ENCODE results near the gene EFCAB6. TPM values are rescaled to one million over a fixed set of nuclear protein-coding genes. Genes with fewer than 3 reads are reported as not detected.

The EFCAB6 gene
- total and polyA plus RNA-seq, 4 donors: 0.14 to 2.1 (median 0.53) TPM

GRCh38 chr22:43512279-43512678, 299.8 kb downstream of the EFCAB6 start:
- no peak for TF ChIP-seq GABPA (IDR thresholded peaks at IDR 0.05 in 1 of 2, conservative IDR thresholded peaks at IDR 0.05 in 1 of 2)
- 81% methylated on average over 8 of the region's 8 CpGs for WGBS
- H3K27me3 ChIP-seq (ENCODE audit: control insufficient read depth in 4 of 4, insufficient read depth in 4 of 4, low read length in 3 of 4): no peaks in the 10 kb centered on the region
- H3K4me1 ChIP-seq (ENCODE audit: control insufficient read depth in 4 of 4, insufficient read depth in 4 of 4, low read length in 3 of 4): no peaks in the 10 kb centered on the region
- no peak overlapping the region for H3K27ac ChIP-seq (ENCODE audit: low read depth in 1 of 2, low read length in 2 of 2)
- H3K9ac ChIP-seq (ENCODE audit: low read depth in 1 of 2, low read length in 2 of 2): no peak overlapping the region
- H3K9me3 ChIP-seq (ENCODE audit: control insufficient read depth in 4 of 4, low read length in 3 of 4): no peaks in the 10 kb centered on the region
- peaks cover 0 to 4% (median 0%) of the 10 kb centered on the region in 4 donors for H3K36me3 ChIP-seq (ENCODE audit: control insufficient read depth in 4 of 4, insufficient read depth in 3 of 4, low read depth in 1 of 4, low read length in 3 of 4)
- no peak for DNase-seq (ENCODE audit: low spot score)
- H3K4me3 ChIP-seq (ENCODE audit: low read depth in 1 of 3, low read length in 3 of 3): no peak overlapping the region

- Histone ChIP-seq H3K4me1 (ENCODE audit: control insufficient read depth in 4 of 4, insufficient read depth in 4 of 4, low read length in 3 of 4) (no peaks in the 10 kb centered on the region), H3K27ac (ENCODE audit: low read depth in 1 of 2, low read length in 2 of 2) (no peak overlapping the region), H3K9me3 (ENCODE audit: control insufficient read depth in 4 of 4, low read length in 3 of 4) (no peaks in the 10 kb centered on the region), H3K4me3 (ENCODE audit: low read depth in 1 of 3, low read length in 3 of 3) (no peak overlapping the region), H3K27me3 (ENCODE audit: control insufficient read depth in 4 of 4, insufficient read depth in 4 of 4, low read length in 3 of 4) (no peaks in the 10 kb centered on the region), H3K9ac (ENCODE audit: low read depth in 1 of 2, low read length in 2 of 2) (no peak overlapping the region), H3K36me3 (ENCODE audit: control insufficient read depth in 4 of 4, insufficient read depth in 3 of 4, low read depth in 1 of 4, low read length in 3 of 4) (peaks cover 0 to 8% (median 0%) of the 10 kb centered on the region in 4 donors)
- no peak for DNase-seq (ENCODE audit: low spot score)
- WGBS: 87% methylated on average over 16 of the region's 16 CpGs
- no peak for TF ChIP-seq ATF3 (IDR thresholded peaks at IDR 0.05)
- no peak for TF ChIP-seq ZBTB33 (IDR thresholded peaks at IDR 0.05)
- TF ChIP-seq CTCF (IDR thresholded peaks at IDR 0.05; ENCODE audit: low read depth, low read length, missing input control): no peak
- no peak for TF ChIP-seq FOXA2 (IDR thresholded peaks at IDR 0.05)
These were observed 300.7 kb downstream of the EFCAB6 start for GRCh38 chr22:43511276-43511910.

GRCh38 chr22:43510281-43511070, 301.6 kb downstream of the EFCAB6 start:
- no peaks in the 10 kb centered on the region for H3K9me3 ChIP-seq (ENCODE audit: control insufficient read depth in 4 of 4, low read length in 3 of 4)
- DNase-seq (ENCODE audit: low spot score): no peak
- no peak overlapping the region for H3K27ac ChIP-seq (ENCODE audit: low read depth in 1 of 2, low read length in 2 of 2)
- no peaks in the 10 kb centered on the region for H3K27me3 ChIP-seq (ENCODE audit: control insufficient read depth in 4 of 4, insufficient read depth in 4 of 4, low read length in 3 of 4)
- H3K4me3 ChIP-seq (ENCODE audit: low read depth in 1 of 3, low read length in 3 of 3): no peak overlapping the region
- H3K4me1 ChIP-seq (ENCODE audit: control insufficient read depth in 4 of 4, insufficient read depth in 4 of 4, low read length in 3 of 4): no peaks in the 10 kb centered on the region
- H3K9ac ChIP-seq (ENCODE audit: low read depth in 1 of 2, low read length in 2 of 2): no peak overlapping the region
- 83% methylated on average over 9 of the region's 9 CpGs for WGBS
- H3K36me3 ChIP-seq (ENCODE audit: control insufficient read depth in 4 of 4, insufficient read depth in 3 of 4, low read depth in 1 of 4, low read length in 3 of 4): peaks cover 0 to 17% (median 4%) of the 10 kb centered on the region in 4 donors
- TF ChIP-seq ATF3 (IDR thresholded peaks at IDR 0.05): no peak
- no peak for TF ChIP-seq YY1 (IDR thresholded peaks at IDR 0.05)
- no peak for TF ChIP-seq SP1 (IDR thresholded peaks at IDR 0.05)
- no peak for TF ChIP-seq GABPA (IDR thresholded peaks at IDR 0.05 in 1 of 2, conservative IDR thresholded peaks at IDR 0.05 in 1 of 2)
- no peak for TF ChIP-seq FOXA1 (IDR thresholded peaks at IDR 0.05)
- no peak for TF ChIP-seq EGR1 (IDR thresholded peaks at IDR 0.05; ENCODE audit: low read depth in 2 of 2)
- TF ChIP-seq MAX (IDR thresholded peaks at IDR 0.05): no peak
- TF ChIP-seq ZBTB33 (IDR thresholded peaks at IDR 0.05): no peak
- TF ChIP-seq CTCF (IDR thresholded peaks at IDR 0.05; ENCODE audit: low read depth, low read length, missing input control): no peak
